Fibroblast of lung (primary cell): ENCODE results near the gene HCFC1R1.

Experiments
- EZH2 ChIP-seq: IDR thresholded peaks from 2 replicates; pipeline ENCODE4 v1.5.1; 2012; ENCODE audit warnings: low read length, control low read depth, mild to moderate bottlenecking; ENCODE audit errors: missing control alignments
- TF ChIP-seq, protein P1 (sequence below), 2 donors: IDR thresholded peaks in 1 of 2; conservative IDR thresholded peaks in 1 of 2; 1 replicate in 1 of 2; 2 replicates in 1 of 2; pipeline ENCODE4 v1.5.1; 2011 to 2012; ENCODE audit warnings: low read length in 2 of 2, control low read depth in 1 of 2, inconsistent platforms in 1 of 2, low read depth in 1 of 2, mild to moderate bottlenecking in 1 of 2

DNA sequence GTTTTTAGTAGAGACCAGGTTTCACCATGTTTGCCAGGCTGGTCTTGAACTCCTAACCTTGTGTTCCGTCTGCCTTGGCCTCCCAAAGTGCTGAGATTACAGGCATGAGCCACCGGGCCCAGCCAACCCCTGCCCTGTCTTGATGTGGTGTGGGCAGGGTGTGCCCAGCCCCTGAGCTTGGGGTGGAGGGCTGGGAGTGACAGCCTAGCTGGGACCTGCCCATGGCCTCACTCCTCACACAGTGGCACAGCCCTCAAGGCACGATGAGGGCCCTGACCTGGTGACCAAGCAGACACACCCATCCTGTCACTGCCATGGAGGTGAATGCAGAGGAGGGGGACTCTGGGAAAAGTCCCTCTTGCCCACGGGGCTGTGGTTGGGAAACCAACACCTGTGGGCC, 44.7 kb upstream of the HCFC1R1 start:
- TF ChIP-seq EZH2: no peak
- TF ChIP-seq, protein P1, sequence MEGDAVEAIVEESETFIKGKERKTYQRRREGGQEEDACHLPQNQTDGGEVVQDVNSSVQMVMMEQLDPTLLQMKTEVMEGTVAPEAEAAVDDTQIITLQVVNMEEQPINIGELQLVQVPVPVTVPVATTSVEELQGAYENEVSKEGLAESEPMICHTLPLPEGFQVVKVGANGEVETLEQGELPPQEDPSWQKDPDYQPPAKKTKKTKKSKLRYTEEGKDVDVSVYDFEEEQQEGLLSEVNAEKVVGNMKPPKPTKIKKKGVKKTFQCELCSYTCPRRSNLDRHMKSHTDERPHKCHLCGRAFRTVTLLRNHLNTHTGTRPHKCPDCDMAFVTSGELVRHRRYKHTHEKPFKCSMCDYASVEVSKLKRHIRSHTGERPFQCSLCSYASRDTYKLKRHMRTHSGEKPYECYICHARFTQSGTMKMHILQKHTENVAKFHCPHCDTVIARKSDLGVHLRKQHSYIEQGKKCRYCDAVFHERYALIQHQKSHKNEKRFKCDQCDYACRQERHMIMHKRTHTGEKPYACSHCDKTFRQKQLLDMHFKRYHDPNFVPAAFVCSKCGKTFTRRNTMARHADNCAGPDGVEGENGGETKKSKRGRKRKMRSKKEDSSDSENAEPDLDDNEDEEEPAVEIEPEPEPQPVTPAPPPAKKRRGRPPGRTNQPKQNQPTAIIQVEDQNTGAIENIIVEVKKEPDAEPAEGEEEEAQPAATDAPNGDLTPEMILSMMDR (conservative IDR thresholded peaks at IDR 0.05 in 1 of 2, IDR thresholded peaks at IDR 0.05 in 1 of 2; ENCODE audit: low read depth in 1 of 2, low read length in 2 of 2): no peak
